A204.1 (cell line): Measurements from ENCODE around the gene TNRC6B.
"Not testable (repeated sequence)": the region's sequence is repeated elsewhere in the genome, so short reads cannot be mapped to it uniquely, and the experiment has no call there.

ENCODE experiments used
- FAIRE-seq: peaks from 2 replicates; lab custom pipeline; 2012; peaks lifted over from hg19 to GRCh38; lab: Jason Lieb, UNC

Gene TNRC6B

GRCh38 chr22:40177738-40178416 is at the start of gene TNRC6B:
Gene TNRC6B, plus strand, starts transcription at chr22:40177925. Its CDS starts 211 bp downstream, at chr22:40178136.
- peak; percentile 99 for FAIRE-seq

GRCh38 chr22:40128989-40129388 is 48.7 kb upstream of the TNRC6B start:
- no peak for FAIRE-seq

- no peak for FAIRE-seq
Measured at GRCh38 chr22:40137132-40137531, 40.6 kb upstream of the TNRC6B start.

- no peak for FAIRE-seq
Measured at GRCh38 chr22:40138866-40139265, 38.9 kb upstream of the TNRC6B start.

- no peak for FAIRE-seq
Measured at GRCh38 chr22:40147388-40148176, 30.1 kb upstream of the TNRC6B start.

- FAIRE-seq = no peak
Measured at GRCh38 chr22:40153192-40153591, 24.5 kb upstream of the TNRC6B start.

GRCh38 chr22:40153705-40154104 is 24.0 kb upstream of the TNRC6B start:
- FAIRE-seq = peak; percentile 93

GRCh38 chr22:40156001-40156516 is 21.7 kb upstream of the TNRC6B start:
- no peak for FAIRE-seq

GRCh38 chr22:40156682-40157081 is 21.0 kb upstream of the TNRC6B start:
- FAIRE-seq = not testable (repeated sequence)

GRCh38 chr22:40157330-40157945 is 20.3 kb upstream of the TNRC6B start:
- no peak for FAIRE-seq

- no peak for FAIRE-seq
Measured at GRCh38 chr22:40161194-40161593, 16.5 kb upstream of the TNRC6B start.

- FAIRE-seq = not testable (repeated sequence)
Measured at GRCh38 chr22:40165537-40165936, 12.2 kb upstream of the TNRC6B start.

- no peak for FAIRE-seq
Measured at GRCh38 chr22:40175611-40176244, 2.0 kb upstream of the TNRC6B start.

GRCh38 chr22:40176921-40177737 is 596 bp upstream of the TNRC6B start:
- peak; percentile 92 for FAIRE-seq

- no peak for FAIRE-seq
Measured at GRCh38 chr22:40178417-40179409, 988 bp downstream of the TNRC6B start.

GRCh38 chr22:40179526-40179925 is 1.8 kb downstream of the TNRC6B start:
- no peak for FAIRE-seq

GRCh38 chr22:40180403-40180802 is 2.7 kb downstream of the TNRC6B start:
- no peak for FAIRE-seq

GRCh38 chr22:40181323-40181722 is 3.6 kb downstream of the TNRC6B start:
- FAIRE-seq = no peak

GRCh38 chr22:40182231-40182835 is 4.6 kb downstream of the TNRC6B start:
- no peak for FAIRE-seq

GRCh38 chr22:40183029-40183581 is 5.4 kb downstream of the TNRC6B start:
- no peak for FAIRE-seq
